OCI-LY1 (cell line): ENCODE measurements around the gene ACAD11.

Source experiments
- EZH2 ChIP-seq: fragments of 200-600 bp; sonication (generic), shearing (Covaris generic); IDR thresholded peaks from 2 replicates; pipeline ENCODE4 v1.8.0; 2017; ENCODE audit warnings: borderline replicate concordance, mixed run types, mild to moderate bottlenecking, antibody characterized with exemption, low read length, moderate library complexity, mixed read lengths
- TF ChIP-seq, protein P1 (sequence below): fragments of 200-600 bp; sonication (generic), shearing (Covaris generic); IDR thresholded peaks from 2 replicates; pipeline ENCODE4 v1.5.1; 2017; ENCODE audit warnings: mild to moderate bottlenecking, antibody characterized with exemption, low read length, moderate library complexity, mixed read lengths

GRCh38 chr3:132638706-132639105 lies 20.9 kb downstream of the ACAD11 start:
- TF ChIP-seq EZH2 = no peak
- TF ChIP-seq, protein P1, sequence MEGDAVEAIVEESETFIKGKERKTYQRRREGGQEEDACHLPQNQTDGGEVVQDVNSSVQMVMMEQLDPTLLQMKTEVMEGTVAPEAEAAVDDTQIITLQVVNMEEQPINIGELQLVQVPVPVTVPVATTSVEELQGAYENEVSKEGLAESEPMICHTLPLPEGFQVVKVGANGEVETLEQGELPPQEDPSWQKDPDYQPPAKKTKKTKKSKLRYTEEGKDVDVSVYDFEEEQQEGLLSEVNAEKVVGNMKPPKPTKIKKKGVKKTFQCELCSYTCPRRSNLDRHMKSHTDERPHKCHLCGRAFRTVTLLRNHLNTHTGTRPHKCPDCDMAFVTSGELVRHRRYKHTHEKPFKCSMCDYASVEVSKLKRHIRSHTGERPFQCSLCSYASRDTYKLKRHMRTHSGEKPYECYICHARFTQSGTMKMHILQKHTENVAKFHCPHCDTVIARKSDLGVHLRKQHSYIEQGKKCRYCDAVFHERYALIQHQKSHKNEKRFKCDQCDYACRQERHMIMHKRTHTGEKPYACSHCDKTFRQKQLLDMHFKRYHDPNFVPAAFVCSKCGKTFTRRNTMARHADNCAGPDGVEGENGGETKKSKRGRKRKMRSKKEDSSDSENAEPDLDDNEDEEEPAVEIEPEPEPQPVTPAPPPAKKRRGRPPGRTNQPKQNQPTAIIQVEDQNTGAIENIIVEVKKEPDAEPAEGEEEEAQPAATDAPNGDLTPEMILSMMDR = no peak
